HG02623 (cell line): ENCODE data around the gene CCL22.
"Not testable (repeated sequence)": the region's sequence is repeated elsewhere in the genome, so short reads cannot be mapped to it uniquely, and the experiment has no call there.

Experiments used
- ATAC-seq: cut with Tn5 transposase; IDR thresholded peaks from one replicate; pipeline ENCODE4 v1.9.1; 2021; ENCODE audit warnings: moderate library complexity; ENCODE audit not compliant: unreplicated experiment

The CCL22 gene

GRCh38 chr16:57358527-57359095 lies at the start of gene CCL22:
Gene CCL22, plus strand, starts transcription at chr16:57358783. Its CDS starts 34 bp downstream, at chr16:57358817.
- ATAC-seq: peak; percentile 45

GRCh38 chr16:57310801-57311200 lies 47.8 kb upstream of the CCL22 start:
- no peak for ATAC-seq

- no peak for ATAC-seq
Measured at GRCh38 chr16:57313509-57313908, 45.1 kb upstream of the CCL22 start.

- ATAC-seq: no peak
Measured at GRCh38 chr16:57314161-57314785, 44.3 kb upstream of the CCL22 start.

GRCh38 chr16:57315416-57315815 lies 43.2 kb upstream of the CCL22 start:
- ATAC-seq: no peak

GRCh38 chr16:57316390-57317017 lies 42.1 kb upstream of the CCL22 start:
- ATAC-seq: no peak

GRCh38 chr16:57318240-57318970 lies 40.2 kb upstream of the CCL22 start:
- ATAC-seq: no peak

- no peak for ATAC-seq
Measured at GRCh38 chr16:57319646-57320045, 38.9 kb upstream of the CCL22 start.

GRCh38 chr16:57324749-57325148 lies 33.8 kb upstream of the CCL22 start:
- ATAC-seq: no peak

GRCh38 chr16:57325458-57325857 lies 33.1 kb upstream of the CCL22 start:
- ATAC-seq: no peak

GRCh38 chr16:57329718-57330327 lies 28.8 kb upstream of the CCL22 start:
- no peak for ATAC-seq

GRCh38 chr16:57331355-57331754 lies 27.2 kb upstream of the CCL22 start:
- ATAC-seq: no peak

GRCh38 chr16:57333402-57333801 lies 25.2 kb upstream of the CCL22 start:
- ATAC-seq: no peak

GRCh38 chr16:57335366-57335765 lies 23.2 kb upstream of the CCL22 start:
- ATAC-seq: no peak

- no peak for ATAC-seq
Measured at GRCh38 chr16:57341062-57341440, 17.5 kb upstream of the CCL22 start.

GRCh38 chr16:57341441-57342303 lies 16.9 kb upstream of the CCL22 start:
- ATAC-seq: no peak

GRCh38 chr16:57342606-57343005 lies 16.0 kb upstream of the CCL22 start:
- ATAC-seq: not testable (repeated sequence)

- no peak for ATAC-seq
Measured at GRCh38 chr16:57343221-57343620, 15.4 kb upstream of the CCL22 start.

GRCh38 chr16:57344094-57344493 lies 14.5 kb upstream of the CCL22 start:
- ATAC-seq: not testable (repeated sequence)

GRCh38 chr16:57345021-57345420 lies 13.6 kb upstream of the CCL22 start:
- no peak for ATAC-seq
